GM21367 (cell line): Measurements from ENCODE around the gene OR2W3.

ENCODE experiments used
- ATAC-seq: cut with Tn5 transposase; IDR thresholded peaks from one replicate; pipeline ENCODE4 v1.9.1; 2021; ENCODE audit not compliant: unreplicated experiment

The OR2W3 gene

GRCh38 chr1:247914941-247915662 lies 19.7 kb downstream of the OR2W3 start:
- no peak for ATAC-seq

- no peak for ATAC-seq
Observed at GRCh38 chr1:247919952-247920351, 24.6 kb downstream of the OR2W3 start, which contains the start of gene OR2T8. TSS of gene OR2T8 (plus strand) at chr1:247920252. CDS start at chr1:247921018, 766 bp downstream.

- no peak for ATAC-seq
Observed at GRCh38 chr1:247923941-247924340, 28.6 kb downstream of the OR2W3 start.

GRCh38 chr1:247924868-247925267 lies 29.5 kb downstream of the OR2W3 start, which contains the start of gene OR2AJ1:
TSS of gene OR2AJ1 (plus strand) at chr1:247924889. CDS start at chr1:247933769, 8,880 bp downstream.
- ATAC-seq: no peak

GRCh38 chr1:247933989-247934388 lies 38.6 kb downstream of the OR2W3 start:
- ATAC-seq: no peak

GRCh38 chr1:247935781-247936180 lies 40.4 kb downstream of the OR2W3 start:
- ATAC-seq: no peak

- no peak for ATAC-seq
Observed at GRCh38 chr1:247936415-247936814, 41.0 kb downstream of the OR2W3 start.

- ATAC-seq: peak; percentile 99
Observed at GRCh38 chr1:247936965-247937734, 41.8 kb downstream of the OR2W3 start.

GRCh38 chr1:247942624-247943023 lies 47.2 kb downstream of the OR2W3 start:
- no peak for ATAC-seq
